Measurements from ENCODE around the gene RHCG.
A peak's percentile ranks its signal among the peaks of the same experiment; 100 is the strongest.

Gene RHCG

GRCh38 chr15:89442671-89443307, 53.6 kb downstream of the RHCG start:
- peak; percentile 41 for DNase-seq

GRCh38 chr15:89442155-89442554, 54.2 kb downstream of the RHCG start:
- DNase-seq = no peak

- no peak for DNase-seq
These were observed 55.0 kb downstream of the RHCG start for GRCh38 chr15:89441295-89441812.

GRCh38 chr15:89439764-89440163, 56.6 kb downstream of the RHCG start:
- DNase-seq = no peak

GRCh38 chr15:89436560-89437311, 59.6 kb downstream of the RHCG start:
- DNase-seq = no peak

GRCh38 chr15:89435362-89435761, 61.0 kb downstream of the RHCG start:
- no peak for DNase-seq

GRCh38 chr15:89433686-89434085, 62.7 kb downstream of the RHCG start:
- DNase-seq = peak; percentile 47

GRCh38 chr15:89430530-89431341, 65.6 kb downstream of the RHCG start:
- peak; percentile 91 for DNase-seq

- no peak for DNase-seq
These were observed 66.4 kb downstream of the RHCG start for GRCh38 chr15:89429986-89430385.

GRCh38 chr15:89429023-89429422, 67.4 kb downstream of the RHCG start:
- DNase-seq = no peak

- no peak for DNase-seq
These were observed 68.1 kb downstream of the RHCG start for GRCh38 chr15:89428246-89428645.

- DNase-seq = no peak
These were observed 69.9 kb downstream of the RHCG start for GRCh38 chr15:89426500-89426899.

- DNase-seq = no peak
These were observed 72.4 kb downstream of the RHCG start for GRCh38 chr15:89423981-89424380.

Measured in midbrain (tissue), 1 donor.